H1 (cell line): ENCODE results near the gene KIF13A. TPM values are rescaled to one million over a fixed set of nuclear protein-coding genes. Genes with fewer than 3 reads are reported as not detected.
A peak's percentile ranks its signal among the peaks of the same experiment; 100 is the strongest.

Experiments used
- CTCF ChIA-PET: fragments of 300-600 bp; sonication (Branson Sonifier 250); formaldehyde crosslinking; loops from one replicate; lab custom pipeline; 2021; ENCODE audit not compliant: partially characterized antibody; lab: Charles Lee
- POLR2A ChIA-PET: fragments of 300-600 bp; sonication (Branson Sonifier 250); formaldehyde crosslinking; loops from one replicate; lab custom pipeline; 2021; ENCODE audit warnings: inconsistent platforms; ENCODE audit not compliant: partially characterized antibody; lab: Charles Lee
- DNase-seq, 2 experiments: peaks; one replicate each; pipeline versions ENCODE4 v3.0.0 to v3.0.0-alpha.2; 2010 to 2022; ENCODE audit warnings: low spot score in 2 of 2, low read depth in 1 of 2, mixed read lengths in 1 of 2
- FAIRE-seq: peaks from 2 replicates; lab custom pipeline; 2011; peaks lifted over from hg19 to GRCh38; lab: Jason Lieb, UNC
- H2AFZ ChIP-seq: 2 replicates; pipeline ENCODE4 v1.8.1; 2012; ENCODE audit warnings: low read length, inconsistent platforms
- H2AK5ac ChIP-seq: 2 replicates; pipeline ENCODE4 v1.6.1; 2013; ENCODE audit warnings: low read depth, low read length
- H2BK120ac ChIP-seq: replicated peaks from 2 replicates; pipeline ENCODE3; 2013; ENCODE audit warnings: low read depth, low read length, inconsistent platforms
- H2BK12ac ChIP-seq: 2 replicates; pipeline ENCODE4 v1.6.1; 2013; ENCODE audit warnings: low read depth, low read length
- H2BK15ac ChIP-seq: 2 replicates; pipeline ENCODE4 v1.6.1; 2013; ENCODE audit warnings: low read length
- H2BK20ac ChIP-seq: 2 replicates; pipeline ENCODE4 v1.6.1; 2013; ENCODE audit warnings: low read length
- H2BK5ac ChIP-seq: 2 replicates; pipeline ENCODE4 v1.6.1; 2013; ENCODE audit warnings: low read depth, low read length
- H3K14ac ChIP-seq: 2 replicates; pipeline ENCODE4 v1.6.1; 2013; ENCODE audit warnings: inconsistent platforms; ENCODE audit not compliant: insufficient read length
- H3K18ac ChIP-seq: 2 replicates; pipeline ENCODE4 v1.6.1; 2013; ENCODE audit warnings: low read length; ENCODE audit errors: extremely low read depth
- H3K23ac ChIP-seq: 2 replicates; pipeline ENCODE4 v1.6.1; 2013; ENCODE audit warnings: inconsistent platforms; ENCODE audit not compliant: insufficient read length
- H3K23me2 ChIP-seq: 2 replicates; pipeline ENCODE4 v1.6.1; 2013; ENCODE audit warnings: low read depth, low read length
- H3K27ac ChIP-seq: 2 replicates; pipeline ENCODE4 v1.6.1; 2011; ENCODE audit warnings: low read depth, low read length, inconsistent platforms
- H3K27me3 ChIP-seq, 4 experiments: replicated peaks in 1 of 4; 1 replicate in 1 of 4; 2 replicates in 3 of 4; pipeline versions ENCODE4 v1.6.1 to v1.8.1; 2011 to 2013; ENCODE audit warnings: low read length in 3 of 4, mild to moderate bottlenecking in 3 of 4, inconsistent platforms in 2 of 4, mixed read lengths in 2 of 4, moderate library complexity in 1 of 4; ENCODE audit not compliant: control insufficient read depth in 3 of 4, insufficient read depth in 3 of 4; ENCODE audit errors: extremely low read depth in 1 of 4
- H3K36me3 ChIP-seq, 4 experiments: 2 replicates each; pipeline versions ENCODE4 v1.6.1 to v1.8.1; 2011 to 2013; ENCODE audit warnings: mild to moderate bottlenecking in 4 of 4, low read length in 3 of 4, moderate library complexity in 2 of 4, control low read depth in 1 of 4, inconsistent platforms in 1 of 4; ENCODE audit not compliant: insufficient read depth in 4 of 4, control insufficient read depth in 2 of 4
- H3K4ac ChIP-seq: replicated peaks from 2 replicates; pipeline ENCODE3; 2013; ENCODE audit warnings: low read length, low read depth, mixed read lengths, inconsistent platforms; ENCODE audit not compliant: insufficient read length
- H3K4me1 ChIP-seq, 4 experiments: replicated peaks in 1 of 4; 1 replicate in 1 of 4; 2 replicates in 3 of 4; pipeline versions ENCODE4 v1.6.1 to v1.8.1; 2011 to 2013; ENCODE audit warnings: low read length in 3 of 4, inconsistent platforms in 2 of 4, mixed read lengths in 1 of 4; ENCODE audit not compliant: insufficient read depth in 4 of 4, control insufficient read depth in 3 of 4
- H3K4me2 ChIP-seq, 2 experiments: 2 replicates each; pipeline versions ENCODE4 v1.6.1 to v1.8.1; 2011 to 2013; ENCODE audit warnings: low read depth in 2 of 2, low read length in 2 of 2, control low read depth in 1 of 2, inconsistent platforms in 1 of 2, mild to moderate bottlenecking in 1 of 2; ENCODE audit not compliant: insufficient read depth in 1 of 2
- H3K4me3 ChIP-seq, 4 experiments: fragments of 200-600, 300-600 bp in 1 of 4; sonication (generic), shearing (Covaris generic), sonication (Bioruptor Twin) in 1 of 4; 2 replicates each; pipeline versions ENCODE4 v1.5.1 to v1.8.1; 2011 to 2016; ENCODE audit warnings: low read length in 4 of 4, low read depth in 3 of 4, control low read depth in 2 of 4, inconsistent platforms in 2 of 4, mild to moderate bottlenecking in 2 of 4, mixed read lengths in 1 of 4, moderate library complexity in 1 of 4; ENCODE audit not compliant: insufficient read depth in 2 of 4; ENCODE audit errors: extremely low read depth in 1 of 4
- H3K56ac ChIP-seq: replicated peaks from 2 replicates; pipeline ENCODE3; 2013; ENCODE audit warnings: low read depth, mild to moderate bottlenecking, mixed read lengths, low read length, inconsistent platforms; ENCODE audit not compliant: insufficient read length
- H3K79me1 ChIP-seq: 2 replicates; pipeline ENCODE4 v1.6.1; 2013; ENCODE audit warnings: low read depth, low read length, control low read depth
- H3K79me2 ChIP-seq, 2 experiments: 2 replicates each; pipeline versions ENCODE4 v1.6.1 to v1.8.1; 2012 to 2013; ENCODE audit warnings: low read length in 2 of 2, mild to moderate bottlenecking in 2 of 2, inconsistent platforms in 1 of 2; ENCODE audit not compliant: insufficient read depth in 2 of 2, control insufficient read depth in 1 of 2
- H3K9ac ChIP-seq, 4 experiments: replicated peaks in 1 of 4; 1 replicate in 1 of 4; 2 replicates in 3 of 4; pipeline versions ENCODE4 v1.6.1 to v1.8.1; 2011 to 2013; ENCODE audit warnings: low read depth in 3 of 4, low read length in 3 of 4, control low read depth in 2 of 4, mild to moderate bottlenecking in 2 of 4, moderate library complexity in 2 of 4, inconsistent platforms in 1 of 4; ENCODE audit errors: extremely low read depth in 1 of 4
- H3K9me3 ChIP-seq, 2 experiments: 2 replicates each; pipeline versions ENCODE4 v1.6.1 to v1.8.1; 2012 to 2013; ENCODE audit warnings: mild to moderate bottlenecking in 2 of 2, moderate library complexity in 2 of 2, control low read depth in 1 of 2, inconsistent platforms in 1 of 2, low read depth in 1 of 2, low read length in 1 of 2, mixed read lengths in 1 of 2; ENCODE audit not compliant: insufficient read depth in 2 of 2
- H4K20me1 ChIP-seq, 2 experiments: replicated peaks in 1 of 2; 2 replicates each; pipeline versions ENCODE3 to v1.8.1; 2011 to 2013; ENCODE audit warnings: inconsistent platforms in 2 of 2, low read length in 2 of 2, mild to moderate bottlenecking in 1 of 2; ENCODE audit not compliant: insufficient read depth in 2 of 2, control insufficient read depth in 1 of 2
- H4K5ac ChIP-seq: 2 replicates; pipeline ENCODE4 v1.6.1; 2013; ENCODE audit warnings: low read length, low read depth, mixed read lengths, inconsistent platforms; ENCODE audit not compliant: insufficient read length
- H4K8ac ChIP-seq: 2 replicates; pipeline ENCODE4 v1.8.0; 2013; ENCODE audit warnings: mild to moderate bottlenecking, moderate library complexity, low read length, inconsistent platforms; ENCODE audit not compliant: insufficient read depth; ENCODE audit errors: extremely low read depth
- H4K91ac ChIP-seq: replicated peaks from 2 replicates; pipeline ENCODE3; 2013; ENCODE audit warnings: low read length, mixed read lengths, inconsistent platforms; ENCODE audit not compliant: insufficient read length
- TEAD4 ChIP-seq: IDR thresholded peaks from 2 replicates; pipeline ENCODE4 v1.6.1; 2012; ENCODE audit warnings: low read depth, low read length, inconsistent platforms, mixed read lengths
- WGBS, 2 experiments: shearing (Covaris generic) in 1 of 2; methylation state at CpG; one replicate each; pipeline versions ENCODE4 v1.1.6 to v1.1.7; 2013 to 2015; ENCODE audit warnings: low lambda C conversion rate in 2 of 2, mixed read lengths in 2 of 2, inconsistent platforms in 1 of 2, low coverage in 1 of 2, missing lambda C conversion rate in 1 of 2; ENCODE audit not compliant: insufficient replicate concordance in 2 of 2, insufficient coverage in 1 of 2, insufficient read length in 1 of 2; ENCODE audit errors: extremely low coverage in 1 of 2, missing lambda C conversion rate in 1 of 2; 5-methylcytosine and 5-hydroxymethylcytosine counted together
- polyA plus RNA-seq, 7 experiments: library from polyadenylated mRNA; depleted of rRNA in 3 of 7; stranded (reverse) in 5 of 7; unstranded in 2 of 7; fragments of >200 nt in 5 of 7; fragments of 200-250 nt in 2 of 7; gene quantifications; 1 replicate in 5 of 7; 2 replicates in 1 of 7; 4 replicates in 1 of 7; pipeline versions ENCODE4 v1.2.1 to v1.2.3, GENCODE V29; 2011 to 2013; ENCODE audit warnings: missing spikeins in 2 of 7, mixed read lengths in 2 of 7
- total RNA-seq: library from RNA; stranded (reverse); fragmentation: NEBNext Ultra II Directional; extraction: Animal tissue kit (Norgen Biotek cat#: 25700); gene quantifications from 2 replicates; pipeline ENCODE4 v1.2.1, GENCODE V29; 2021

Gene KIF13A
- total and polyA plus RNA-seq, 2 of the 8 experiments (the other 6 are each of a cell fraction or from before 2014, with no cell fraction given) = 14.7 to 40.8 TPM

DNA sequence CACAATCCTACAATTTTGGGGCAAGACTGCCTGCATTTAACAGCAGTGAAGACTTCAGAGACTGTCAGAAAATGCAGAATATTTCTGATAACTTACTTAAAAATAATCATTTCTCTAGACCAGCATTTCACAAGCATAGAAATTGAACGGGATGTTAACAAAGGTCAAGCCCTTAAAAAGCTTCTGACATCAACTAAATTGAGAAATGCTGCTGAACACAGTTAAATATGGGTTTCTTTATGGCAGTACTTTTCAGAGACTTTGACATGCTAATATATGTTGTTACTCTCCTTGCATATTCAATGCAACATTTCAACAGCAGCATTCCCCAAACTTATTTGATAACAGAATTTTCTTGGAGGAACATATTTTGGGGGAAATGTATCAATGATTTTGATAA, 84.5 kb downstream of the KIF13A start:
- Histone ChIP-seq H3K27ac (no peak overlapping the region), H3K4me3 (no peak overlapping the region), H3K9ac (no peak overlapping the region), H3K9me3 (no peaks in the 10 kb centered on the region), H3K56ac (no peak overlapping the region), H4K5ac (no peak overlapping the region), H2BK5ac (no peak overlapping the region), H2BK15ac (no peak overlapping the region), H3K23ac (no peak overlapping the region), H3K79me1 (no peaks in the 10 kb centered on the region; the same call in 1 of the 2 replicates), H4K91ac (no peak overlapping the region)
- no peak for FAIRE-seq
- TF ChIP-seq TEAD4 = no peak
- TF ChIP-seq, all 59 proteins: peak for 0
- no peak for DNase-seq
- H3K27me3 ChIP-seq = no peaks in the 10 kb centered on the region
- H3K4me1 ChIP-seq = peaks cover 0 to 11% (median 3%) of the 10 kb centered on the region in 4 experiments; a peak in 4 of 7 replicates
- H3K4ac ChIP-seq = no peak overlapping the region
- H3K4me2 ChIP-seq = peak overlapping the region in 1 of 2 experiments; percentile 15; a peak in 1 of 4 replicates
- no peak overlapping the region for H3K18ac ChIP-seq
- no peaks in the 10 kb centered on the region for H4K20me1 ChIP-seq
- H2BK120ac ChIP-seq = no peak overlapping the region
- WGBS, 2 experiments = 17% methylated on average over 1 of the region's 1 CpG; no CpG with 5 or more reads in 1 of the 2 experiments
- H2AK5ac ChIP-seq = no peak overlapping the region
- no peak overlapping the region for H3K14ac ChIP-seq
- H3K23me2 ChIP-seq = no peaks in the 10 kb centered on the region
- H3K36me3 ChIP-seq = peaks cover 0 to 2% (median 0%) of the 10 kb centered on the region in 4 experiments; a peak in 1 of 8 replicates
- POLR2A ChIA-PET = no interaction called here
- no peak overlapping the region for H2AFZ ChIP-seq
- H3K79me2 ChIP-seq = peaks cover 0 to 62% of the 10 kb centered on the region in 2 experiments; a peak in 2 of 4 replicates
- H4K8ac ChIP-seq = no peak overlapping the region
- no peak overlapping the region for H2BK20ac ChIP-seq
- H2BK12ac ChIP-seq = no peak overlapping the region
- CTCF ChIA-PET = no interaction called here
